Fibroblast of lung (primary cell): ENCODE measurements around the gene PROX2.

Experiments
- EZH2 ChIP-seq: IDR thresholded peaks from 2 replicates; pipeline ENCODE4 v1.5.1; 2012; ENCODE audit warnings: low read length, control low read depth, mild to moderate bottlenecking; ENCODE audit errors: missing control alignments
- TF ChIP-seq, protein P1 (sequence below), 2 donors: IDR thresholded peaks in 1 of 2; conservative IDR thresholded peaks in 1 of 2; 1 replicate in 1 of 2; 2 replicates in 1 of 2; pipeline ENCODE4 v1.5.1; 2011 to 2012; ENCODE audit warnings: low read length in 2 of 2, control low read depth in 1 of 2, inconsistent platforms in 1 of 2, low read depth in 1 of 2, mild to moderate bottlenecking in 1 of 2

DNA sequence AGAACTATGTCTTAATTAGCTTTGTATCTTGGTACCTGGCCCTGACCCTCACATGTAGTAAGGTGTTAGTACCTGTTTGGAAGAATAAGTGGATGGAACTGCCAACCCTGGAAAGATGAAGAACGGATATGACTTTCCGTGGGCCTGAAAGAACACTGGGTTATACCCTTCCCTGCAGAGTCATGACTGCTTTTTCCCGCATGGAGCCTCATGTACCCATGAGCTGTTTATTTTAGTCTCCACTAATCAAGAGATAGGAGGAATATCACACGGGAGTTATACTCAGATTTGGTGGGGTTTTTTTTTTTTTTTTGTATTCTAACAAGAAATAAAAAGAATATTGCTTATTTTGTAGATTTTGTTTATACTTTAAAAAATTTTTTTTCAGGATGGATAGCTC is 21.7 kb upstream of the PROX2 start:
- TF ChIP-seq, protein P1, sequence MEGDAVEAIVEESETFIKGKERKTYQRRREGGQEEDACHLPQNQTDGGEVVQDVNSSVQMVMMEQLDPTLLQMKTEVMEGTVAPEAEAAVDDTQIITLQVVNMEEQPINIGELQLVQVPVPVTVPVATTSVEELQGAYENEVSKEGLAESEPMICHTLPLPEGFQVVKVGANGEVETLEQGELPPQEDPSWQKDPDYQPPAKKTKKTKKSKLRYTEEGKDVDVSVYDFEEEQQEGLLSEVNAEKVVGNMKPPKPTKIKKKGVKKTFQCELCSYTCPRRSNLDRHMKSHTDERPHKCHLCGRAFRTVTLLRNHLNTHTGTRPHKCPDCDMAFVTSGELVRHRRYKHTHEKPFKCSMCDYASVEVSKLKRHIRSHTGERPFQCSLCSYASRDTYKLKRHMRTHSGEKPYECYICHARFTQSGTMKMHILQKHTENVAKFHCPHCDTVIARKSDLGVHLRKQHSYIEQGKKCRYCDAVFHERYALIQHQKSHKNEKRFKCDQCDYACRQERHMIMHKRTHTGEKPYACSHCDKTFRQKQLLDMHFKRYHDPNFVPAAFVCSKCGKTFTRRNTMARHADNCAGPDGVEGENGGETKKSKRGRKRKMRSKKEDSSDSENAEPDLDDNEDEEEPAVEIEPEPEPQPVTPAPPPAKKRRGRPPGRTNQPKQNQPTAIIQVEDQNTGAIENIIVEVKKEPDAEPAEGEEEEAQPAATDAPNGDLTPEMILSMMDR (conservative IDR thresholded peaks at IDR 0.05 in 1 of 2, IDR thresholded peaks at IDR 0.05 in 1 of 2; ENCODE audit: low read depth in 1 of 2, low read length in 2 of 2) = no peak
- TF ChIP-seq EZH2 = no peak
